ENCODE measurements around the gene KRTAP5-4.
A peak's percentile ranks its signal among the peaks of the same experiment; 100 is the strongest.
"Not testable (repeated sequence)": the region's sequence is repeated elsewhere in the genome, so short reads cannot be mapped to it uniquely, and the experiment has no call there.

KRTAP5-4 gene

GRCh38 chr11:1622086-1622485, at the start of gene KRTAP5-4:
TSS of gene KRTAP5-4 (minus strand) at chr11:1622138. CDS start at chr11:1622093, 45 bp downstream.
- DNase-seq, result no peak

GRCh38 chr11:1671658-1672057, 49.7 kb upstream of the KRTAP5-4 start:
- no peak for DNase-seq

GRCh38 chr11:1670905-1671371, 49.0 kb upstream of the KRTAP5-4 start:
- DNase-seq, result no peak

GRCh38 chr11:1670457-1670856, 48.5 kb upstream of the KRTAP5-4 start:
- DNase-seq, result not testable (repeated sequence)

- DNase-seq, result no peak
Observed at GRCh38 chr11:1669546-1670218, 47.7 kb upstream of the KRTAP5-4 start.

- DNase-seq, result no peak
Observed at GRCh38 chr11:1668911-1669473, 47.1 kb upstream of the KRTAP5-4 start.

- no peak for DNase-seq
Observed at GRCh38 chr11:1667906-1668305, 46.0 kb upstream of the KRTAP5-4 start.

- DNase-seq, result no peak
Observed at GRCh38 chr11:1667121-1667850, 45.3 kb upstream of the KRTAP5-4 start.

GRCh38 chr11:1665313-1665712, 43.4 kb upstream of the KRTAP5-4 start:
- no peak for DNase-seq

GRCh38 chr11:1662699-1663283, 40.9 kb upstream of the KRTAP5-4 start:
- DNase-seq, result not testable (repeated sequence)

GRCh38 chr11:1661454-1662269, 39.7 kb upstream of the KRTAP5-4 start:
- not testable (repeated sequence) for DNase-seq

GRCh38 chr11:1660111-1660867, 38.4 kb upstream of the KRTAP5-4 start:
- no peak for DNase-seq

GRCh38 chr11:1659506-1659905, 37.6 kb upstream of the KRTAP5-4 start:
- no peak for DNase-seq

GRCh38 chr11:1656670-1657069, 34.7 kb upstream of the KRTAP5-4 start:
- no peak for DNase-seq

GRCh38 chr11:1656061-1656441, 34.1 kb upstream of the KRTAP5-4 start:
- no peak for DNase-seq

GRCh38 chr11:1655168-1656060, 33.5 kb upstream of the KRTAP5-4 start:
- no peak for DNase-seq

- DNase-seq, result peak; percentile 68
Observed at GRCh38 chr11:1654388-1655167, 32.6 kb upstream of the KRTAP5-4 start.

GRCh38 chr11:1653541-1654387, 31.8 kb upstream of the KRTAP5-4 start:
- DNase-seq, result no peak
